Measurements from ENCODE around the gene XXYLT1.

Gene XXYLT1

DNA sequence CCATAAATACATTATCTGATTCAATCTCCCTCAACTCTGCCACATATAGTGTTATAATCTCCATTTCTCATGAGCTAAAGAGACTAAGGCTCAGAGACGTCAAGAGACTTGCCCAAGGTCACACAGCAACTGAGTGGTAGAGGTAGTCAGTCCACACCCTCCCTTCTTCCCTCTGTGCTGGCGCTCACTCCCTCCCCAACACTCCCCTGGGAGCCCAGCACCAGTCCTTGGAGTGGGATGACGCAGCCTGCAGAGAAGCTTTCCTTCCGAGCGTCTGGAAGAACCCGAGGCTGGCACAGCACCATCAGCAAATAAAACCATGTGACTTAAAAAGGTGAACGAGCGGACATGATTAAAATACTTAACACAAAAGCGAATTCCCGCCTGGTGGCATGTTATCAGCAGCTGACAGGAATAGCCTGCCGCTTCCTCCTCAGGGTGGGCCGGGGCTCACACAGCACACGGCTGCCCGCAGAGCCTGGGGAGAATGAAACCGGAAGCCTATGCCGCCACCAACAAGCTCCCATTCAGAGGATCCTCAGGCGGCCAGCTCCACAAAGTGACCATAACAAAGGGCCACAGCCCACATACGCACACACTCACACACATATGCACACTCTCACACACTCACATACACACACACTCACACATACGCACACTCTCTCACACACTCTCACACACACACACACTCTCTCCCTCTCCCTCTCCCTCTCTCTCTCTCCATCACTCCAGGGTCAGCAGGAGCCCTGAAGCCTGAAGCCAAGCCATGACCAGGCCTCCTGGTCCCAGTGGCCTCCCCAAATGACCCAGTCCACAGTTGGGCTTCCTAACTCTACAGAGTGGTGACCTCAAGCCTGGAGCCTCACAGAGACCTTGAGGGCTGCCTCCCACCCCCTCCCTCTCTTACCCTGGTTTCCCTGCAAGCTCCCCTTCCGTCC is 120.5 kb downstream of the XXYLT1 start:
- no peak for DNase-seq (ENCODE audit: low read depth, low spot score)
- H3K4me3 ChIP-seq (ENCODE audit: low read depth, low read length) = no peak overlapping the region
- CTCF ChIA-PET = interaction anchor here (1.0 kb wide), 1 partner anchor 369 kb away, joined by 3 read pairs; no protein-coding TSS in a partner anchor
- POLR2A ChIA-PET = interaction anchor here (0.9 kb wide), 1 partner anchor 464 kb away, joined by 3 read pairs; no protein-coding TSS in a partner anchor
- TF ChIP-seq CTCF (IDR thresholded peaks at IDR 0.05; ENCODE audit: insufficient read depth, low read length, missing control alignments) = no peak

DNA sequence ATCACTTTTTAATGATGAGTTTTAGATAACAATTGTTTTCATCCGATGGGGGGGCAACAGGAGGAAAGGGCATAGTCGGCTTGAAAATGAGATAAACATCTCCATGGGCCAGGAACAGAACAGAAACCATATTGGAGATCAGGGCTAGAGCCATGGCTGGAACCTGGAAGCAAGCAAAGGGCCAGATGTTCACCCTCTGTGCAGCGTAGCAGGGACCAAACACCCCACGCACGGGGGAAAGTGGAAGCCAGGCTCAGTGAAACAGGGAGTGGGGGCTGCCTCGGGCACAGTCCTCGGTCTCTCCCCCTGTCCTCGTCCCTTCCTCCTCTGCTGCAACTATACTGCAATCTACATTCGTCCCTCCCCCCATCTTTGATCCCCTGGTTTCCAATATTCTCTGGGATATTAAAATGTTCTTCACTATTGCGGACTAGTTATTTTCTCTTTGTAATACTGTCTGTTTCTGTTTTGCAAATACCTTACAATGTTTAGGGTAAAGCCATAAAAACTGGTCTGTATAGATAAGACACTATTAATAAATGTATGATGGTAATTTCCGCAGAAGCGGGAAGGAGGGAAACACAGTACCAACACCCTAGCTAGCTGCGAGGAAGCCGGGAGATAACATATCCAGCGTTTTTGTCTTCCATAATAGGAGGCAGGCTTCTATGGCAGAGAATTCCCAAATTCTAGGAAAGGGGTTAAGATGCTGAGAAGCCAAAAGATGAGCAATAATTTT is 121.5 kb downstream of the XXYLT1 start:
- TF ChIP-seq CTCF (IDR thresholded peaks at IDR 0.05; ENCODE audit: insufficient read depth, low read length, missing control alignments) = no peak
- CTCF ChIA-PET = interaction anchor here (1.0 kb wide), 1 partner anchor 368 kb away, joined by 3 read pairs; no protein-coding TSS in a partner anchor
- no peak overlapping the region for H3K4me3 ChIP-seq (ENCODE audit: low read depth, low read length)
- DNase-seq (ENCODE audit: low read depth, low spot score) = no peak
- POLR2A ChIA-PET = interaction anchor here (0.9 kb wide), 1 partner anchor 463 kb away, joined by 3 read pairs; no protein-coding TSS in a partner anchor

DNA sequence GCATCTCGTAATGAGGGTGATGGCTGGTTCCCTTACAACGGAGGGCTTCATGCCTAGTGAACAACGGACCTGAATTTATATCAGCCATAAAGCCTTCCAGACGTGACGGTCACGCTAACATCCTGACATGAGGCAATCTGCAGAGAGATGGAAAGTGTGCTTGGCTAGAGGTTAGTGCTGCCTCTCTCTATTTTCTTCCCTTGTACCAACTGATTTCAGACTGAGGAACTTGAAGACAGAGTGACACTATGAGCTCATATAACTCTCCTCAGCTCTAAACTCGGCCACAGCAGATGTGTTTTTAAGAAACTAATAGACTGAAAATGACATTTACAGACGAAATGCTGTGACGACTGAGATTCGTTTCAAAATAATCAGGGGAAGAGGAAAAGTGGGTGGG is 122.4 kb downstream of the XXYLT1 start:
- CTCF ChIA-PET = interaction anchor here (0.6 to 1.5 kb wide), 5 partner anchors 9 to 464 kb away, joined by 3 to 6 read pairs (median 4); no protein-coding TSS in a partner anchor
- TF ChIP-seq CTCF (IDR thresholded peaks at IDR 0.05; ENCODE audit: insufficient read depth, low read length, missing control alignments) = no peak
- POLR2A ChIA-PET = no interaction called here
- DNase-seq (ENCODE audit: low read depth, low spot score) = no peak
- no peak overlapping the region for H3K4me3 ChIP-seq (ENCODE audit: low read depth, low read length)

- ChIA-PET POLR2A (no interaction called here), CTCF (interaction anchor here (0.6 to 1.5 kb wide), 5 partner anchors 8 to 464 kb away, joined by 3 to 6 read pairs (median 4); no protein-coding TSS in a partner anchor)
- no peak for DNase-seq (ENCODE audit: low read depth, low spot score)
- TF ChIP-seq CTCF (IDR thresholded peaks at IDR 0.05; ENCODE audit: insufficient read depth, low read length, missing control alignments) = no peak
- no peak overlapping the region for H3K4me3 ChIP-seq (ENCODE audit: low read depth, low read length)
These were observed 123.3 kb downstream of the XXYLT1 start for GRCh38 chr3:195147649-195148080.

DNA sequence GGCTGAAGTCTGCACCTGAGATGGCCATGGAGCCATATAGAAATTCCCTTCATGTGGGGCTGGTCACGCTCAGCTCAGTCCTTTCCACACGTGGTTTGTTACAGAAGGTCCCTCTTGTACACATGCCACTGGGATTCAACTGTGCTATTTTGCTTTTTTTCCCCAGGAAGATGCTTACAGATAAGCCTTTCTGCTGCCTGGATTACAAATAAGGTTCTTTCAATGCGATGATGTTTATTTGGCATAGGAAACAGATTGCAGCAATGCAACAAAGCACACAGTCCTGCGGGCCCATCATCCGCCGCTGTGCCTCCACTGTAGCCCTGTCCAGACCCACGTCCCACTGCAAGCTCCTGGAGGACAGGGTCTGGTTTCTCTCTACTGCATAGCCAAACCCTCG is 124.8 kb downstream of the XXYLT1 start:
- CTCF ChIA-PET = no interaction called here
- POLR2A ChIA-PET = interaction anchor here (0.5 to 0.7 kb wide), 2 partner anchors 9 to 334 kb away, joined by 3 to 4 read pairs; no protein-coding TSS in a partner anchor
- DNase-seq (ENCODE audit: low read depth, low spot score) = no peak
- no peak for TF ChIP-seq CTCF (IDR thresholded peaks at IDR 0.05; ENCODE audit: insufficient read depth, low read length, missing control alignments)
- H3K4me3 ChIP-seq (ENCODE audit: low read depth, low read length) = no peak overlapping the region

Measured in AG04449 (cell line).